ES-I3 (cell line): ENCODE results near the gene SLC5A4.

Experiments used
- H3K36me3 ChIP-seq: 2 replicates; pipeline ENCODE4 v1.6.1; 2013; ENCODE audit warnings: mild to moderate bottlenecking, low read length, control low read depth, moderate library complexity; ENCODE audit not compliant: insufficient read depth
- H3K4me1 ChIP-seq: 2 replicates; pipeline ENCODE4 v1.6.1; 2013; ENCODE audit warnings: mild to moderate bottlenecking, control low read depth, low read length; ENCODE audit not compliant: insufficient read depth
- H3K9ac ChIP-seq: 2 replicates; pipeline ENCODE4 v1.6.1; 2013; ENCODE audit warnings: low read depth, mild to moderate bottlenecking, low read length, moderate library complexity
- H3K9me3 ChIP-seq: 2 replicates; pipeline ENCODE4 v1.6.1; 2013; ENCODE audit warnings: mild to moderate bottlenecking, low read length, moderate library complexity; ENCODE audit not compliant: control insufficient read depth, insufficient read depth

Gene SLC5A4

GRCh38 chr22:32216911-32217310, 38.2 kb downstream of the SLC5A4 start:
- Histone ChIP-seq H3K9ac (no peak overlapping the region), H3K4me1 (no peaks in the 10 kb centered on the region), H3K9me3 (no peaks in the 10 kb centered on the region), H3K36me3 (no peaks in the 10 kb centered on the region)

- Histone ChIP-seq H3K9me3 (no peaks in the 10 kb centered on the region), H3K4me1 (no peaks in the 10 kb centered on the region), H3K9ac (no peak overlapping the region), H3K36me3 (no peaks in the 10 kb centered on the region)
These were observed 44.1 kb downstream of the SLC5A4 start for GRCh38 chr22:32211011-32211410.

GRCh38 chr22:32208681-32209080, 46.5 kb downstream of the SLC5A4 start:
- no peaks in the 10 kb centered on the region; the same call in 1 of the 2 replicates for H3K4me1 ChIP-seq
- H3K36me3 ChIP-seq, result no peaks in the 10 kb centered on the region
- H3K9me3 ChIP-seq, result no peaks in the 10 kb centered on the region
- no peak overlapping the region for H3K9ac ChIP-seq

- no peak overlapping the region for H3K9ac ChIP-seq
- no peaks in the 10 kb centered on the region; the same call in 1 of the 2 replicates for H3K4me1 ChIP-seq
- no peaks in the 10 kb centered on the region for H3K36me3 ChIP-seq
- no peaks in the 10 kb centered on the region for H3K9me3 ChIP-seq
These were observed 47.1 kb downstream of the SLC5A4 start for GRCh38 chr22:32207971-32208480.

- no peaks in the 10 kb centered on the region for H3K36me3 ChIP-seq
- H3K9me3 ChIP-seq, result no peaks in the 10 kb centered on the region
- no peaks in the 10 kb centered on the region; the same call in 1 of the 2 replicates for H3K4me1 ChIP-seq
- peak overlapping the region; percentile 28; the same call in 1 of the 2 replicates for H3K9ac ChIP-seq
These were observed 48.1 kb downstream of the SLC5A4 start for GRCh38 chr22:32206774-32207758.

GRCh38 chr22:32205974-32206773, 49.0 kb downstream of the SLC5A4 start:
- Histone ChIP-seq H3K9me3 (no peaks in the 10 kb centered on the region), H3K9ac (peak overlapping the region; percentile 28; the same call in 1 of the 2 replicates), H3K4me1 (no peaks in the 10 kb centered on the region; the same call in 1 of the 2 replicates), H3K36me3 (no peaks in the 10 kb centered on the region)

- peak within 1 kb of the TSS; percentile 59; the same call in 1 of the 2 replicates for H3K9ac ChIP-seq
These were observed 50.1 kb downstream of the SLC5A4 start, which contains the start of gene RFPL2 for GRCh38 chr22:32204856-32205722. RFPL2 (minus strand) TSS chr22:32205073; CDS start chr22:32202451, 2,622 bp downstream.

GRCh38 chr22:32204040-32204855, 50.9 kb downstream of the SLC5A4 start:
- no peaks in the 10 kb centered on the region; the same call in 1 of the 2 replicates for H3K4me1 ChIP-seq
- peak overlapping the region; percentile 59; the same call in 1 of the 2 replicates for H3K9ac ChIP-seq
- no peaks in the 10 kb centered on the region for H3K9me3 ChIP-seq
- no peaks in the 10 kb centered on the region for H3K36me3 ChIP-seq

More at GRCh38 chr22:32204856-32205722, 50.1 kb downstream of the SLC5A4 start, which contains the start of gene RFPL2:
- no peaks in the 10 kb centered on the region for H3K9me3 ChIP-seq
- H3K36me3 ChIP-seq, result no peaks in the 10 kb centered on the region
- no peaks in the 10 kb centered on the region; the same call in 1 of the 2 replicates for H3K4me1 ChIP-seq

- H3K36me3 ChIP-seq, result no peaks in the 10 kb centered on the region
- H3K9me3 ChIP-seq, result no peaks in the 10 kb centered on the region
- no peaks in the 10 kb centered on the region; the same call in 1 of the 2 replicates for H3K4me1 ChIP-seq
- H3K9ac ChIP-seq, result peak overlapping the region; percentile 27; the same call in 1 of the 2 replicates
These were observed 51.7 kb downstream of the SLC5A4 start for GRCh38 chr22:32203181-32204039.

GRCh38 chr22:32202539-32203180, 52.5 kb downstream of the SLC5A4 start:
- Histone ChIP-seq H3K9ac (peak overlapping the region; percentile 27; the same call in 1 of the 2 replicates), H3K9me3 (no peaks in the 10 kb centered on the region), H3K36me3 (no peaks in the 10 kb centered on the region), H3K4me1 (no peaks in the 10 kb centered on the region; the same call in 1 of the 2 replicates)

GRCh38 chr22:32202161-32202538, 53.0 kb downstream of the SLC5A4 start:
- Histone ChIP-seq H3K9ac (no peak overlapping the region), H3K4me1 (no peaks in the 10 kb centered on the region; the same call in 1 of the 2 replicates), H3K36me3 (no peaks in the 10 kb centered on the region), H3K9me3 (no peaks in the 10 kb centered on the region)
